Glomerular visceral epithelial cell (primary cell): ENCODE results near the gene CCL1.
A peak's percentile ranks its signal among the peaks of the same experiment; 100 is the strongest.

Experiments used
- DNase-seq: peaks from one replicate; pipeline ENCODE4 v3.0.0-alpha.2; 2016; ENCODE audit errors: extremely low spot score

CCL1 gene

DNA sequence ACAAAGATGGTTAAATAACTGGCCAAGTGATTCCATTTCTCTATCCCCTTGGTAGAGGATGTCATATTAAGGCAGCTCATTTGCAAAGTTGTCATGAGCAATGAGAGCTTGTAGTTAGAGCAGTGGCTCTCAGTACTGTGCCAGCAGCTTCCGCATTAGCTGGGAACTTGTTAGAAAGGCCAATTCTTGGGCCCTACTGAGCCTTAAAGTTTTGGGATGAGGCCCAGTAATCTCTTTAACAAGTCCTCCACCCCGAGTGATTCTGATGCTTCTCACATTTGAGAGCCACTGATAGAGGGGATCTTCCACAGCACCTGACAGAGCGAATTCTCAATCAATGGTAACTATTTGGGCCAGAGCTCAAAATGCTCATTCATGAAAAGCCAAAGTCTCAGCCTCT is 20.2 kb upstream of the CCL1 start:
- no peak for DNase-seq

DNA sequence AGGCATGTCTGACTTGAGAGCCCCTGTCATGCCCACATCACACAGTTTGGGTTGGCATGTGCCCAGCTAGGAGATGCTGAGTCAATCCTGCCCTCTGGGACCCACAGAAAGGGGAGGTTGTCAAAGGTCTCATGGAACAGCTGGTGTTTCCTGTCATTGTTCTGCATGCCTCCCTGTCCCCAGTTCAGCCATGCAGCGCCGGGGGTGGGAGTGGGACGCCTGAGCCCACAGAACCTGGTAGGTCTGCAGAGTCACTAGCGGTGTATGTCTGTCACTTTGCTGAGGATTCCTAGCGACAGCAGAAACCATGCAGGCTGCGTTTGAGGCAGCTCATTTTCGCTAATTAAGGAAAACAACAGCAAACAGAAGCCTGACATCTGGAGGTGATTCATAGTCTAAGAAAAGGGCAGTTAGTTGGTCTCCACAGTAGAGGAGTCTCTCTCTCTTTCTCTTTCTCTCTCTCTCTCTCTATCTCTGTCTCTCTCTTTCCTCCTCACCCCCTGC is 19.6 kb upstream of the CCL1 start:
- DNase-seq, result no peak

DNA sequence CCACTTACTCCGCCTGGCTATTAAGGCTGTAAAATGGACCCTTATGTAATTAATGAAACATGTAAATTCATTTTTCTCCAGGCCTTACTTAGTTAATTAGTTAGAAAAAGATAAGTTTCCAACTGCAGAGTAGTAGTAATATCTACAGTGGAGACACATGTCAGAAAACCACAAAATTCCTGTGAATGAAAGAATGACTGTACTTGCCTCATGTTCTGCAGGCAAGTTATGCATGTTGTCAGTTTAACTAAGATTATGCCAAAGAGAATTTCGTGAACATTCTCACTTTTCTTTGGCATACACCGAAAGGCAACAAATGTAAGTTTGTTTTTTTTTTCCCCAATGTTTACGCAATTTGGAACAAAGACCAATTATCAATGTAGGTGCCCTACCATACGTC is 16.8 kb upstream of the CCL1 start:
- DNase-seq, result no peak

DNA sequence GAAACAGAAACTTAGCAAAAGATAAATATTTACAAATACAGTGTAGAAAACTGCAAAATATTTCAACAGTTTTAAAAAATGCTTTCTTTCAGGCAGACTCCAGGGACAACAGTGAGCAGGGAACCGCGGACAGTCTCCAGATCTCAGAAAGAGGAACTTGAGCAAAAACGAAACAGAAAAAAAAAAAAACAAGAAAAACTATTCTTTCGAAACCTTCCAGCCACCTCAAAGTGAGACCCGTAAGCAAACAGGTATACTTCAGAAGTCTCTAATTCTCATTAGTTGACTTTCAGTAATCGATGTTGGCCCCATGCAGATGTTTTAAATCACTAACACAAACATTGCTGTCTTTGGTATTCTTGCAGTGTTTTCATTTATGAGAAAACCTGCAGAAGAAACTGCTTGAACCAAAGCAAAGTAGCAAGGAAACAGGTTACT is 15.7 kb upstream of the CCL1 start:
- DNase-seq, result no peak

DNA sequence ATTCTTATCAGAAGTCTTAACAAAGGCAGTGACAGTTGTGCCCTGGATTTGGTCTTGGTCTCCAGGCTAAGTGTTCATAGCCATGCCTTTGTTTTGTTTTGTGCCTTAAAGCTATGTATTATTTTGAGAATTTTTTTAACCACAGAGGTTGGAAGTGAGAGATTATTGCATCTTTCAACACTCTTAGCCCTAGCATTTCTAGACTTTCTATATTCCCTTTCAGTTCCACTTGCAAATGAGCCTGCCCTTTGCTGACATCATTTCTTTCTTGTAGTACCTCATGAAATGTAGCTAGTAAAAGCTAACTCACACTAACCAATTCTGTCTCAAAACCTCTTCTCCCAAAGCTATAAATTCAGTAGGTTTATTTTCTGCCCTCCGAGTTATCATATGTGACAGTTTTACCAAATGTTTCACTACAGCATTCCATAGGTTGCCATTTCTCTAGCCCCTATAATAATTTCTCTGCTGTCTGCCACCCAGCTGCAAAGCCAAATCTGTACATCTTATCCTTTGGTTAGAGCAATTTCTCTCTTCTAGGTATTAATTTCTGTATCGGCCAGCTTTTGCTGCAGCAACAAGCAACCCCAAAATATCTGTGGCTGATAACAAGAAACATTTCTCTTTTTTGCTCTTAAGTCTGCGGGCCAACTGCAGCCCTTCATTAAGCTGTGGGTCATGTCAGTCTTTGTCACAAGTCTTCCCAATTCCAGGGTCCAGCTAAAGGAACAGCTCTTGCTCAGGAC is 14.2 kb upstream of the CCL1 start:
- DNase-seq, result no peak

DNA sequence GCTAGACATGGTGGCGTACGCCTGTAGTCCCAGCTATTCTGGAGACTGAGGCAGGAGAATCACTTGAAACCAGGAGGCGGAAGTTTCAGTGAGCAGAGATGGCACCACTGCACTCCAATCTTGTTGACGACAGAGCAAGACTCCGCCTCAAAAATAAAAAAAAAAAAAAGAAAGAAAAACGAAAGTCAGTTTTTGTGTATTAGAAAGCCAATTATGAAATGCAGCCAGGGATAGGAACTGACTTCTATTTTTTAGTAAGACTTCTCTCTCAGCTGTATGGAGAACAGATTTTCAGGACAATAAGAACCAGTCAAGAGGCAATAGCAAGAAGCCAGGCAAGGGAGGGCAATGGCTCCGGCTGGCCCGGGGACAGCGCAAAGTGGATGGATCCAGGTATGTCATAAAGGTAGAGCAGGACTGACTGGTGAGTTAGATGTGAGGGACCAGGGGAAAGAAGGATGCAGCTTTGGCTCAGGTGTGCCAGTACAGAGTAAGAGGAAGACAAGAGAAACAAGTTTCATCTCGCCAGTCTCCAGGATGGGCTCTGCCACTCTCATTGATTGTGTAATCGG is 12.5 kb upstream of the CCL1 start:
- no peak for DNase-seq

DNA sequence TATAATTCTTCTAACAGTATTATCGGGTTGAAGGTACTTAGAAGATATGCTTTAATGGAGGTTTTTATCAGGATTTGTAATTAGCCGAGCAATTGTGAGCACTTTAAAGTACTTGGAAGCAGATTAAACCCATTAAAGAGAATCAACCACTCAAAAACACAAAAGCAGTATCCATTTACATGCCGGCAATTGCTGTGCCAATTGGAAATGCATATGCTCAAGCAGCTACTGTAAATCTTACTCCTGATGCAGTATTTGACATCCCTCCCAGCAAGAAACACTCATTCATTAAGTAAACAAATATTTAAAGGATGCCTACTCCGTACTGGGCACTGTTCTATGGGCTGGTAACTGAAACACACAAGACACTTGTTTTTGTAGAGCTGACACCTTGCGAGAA is 11.4 kb upstream of the CCL1 start:
- no peak for DNase-seq

DNA sequence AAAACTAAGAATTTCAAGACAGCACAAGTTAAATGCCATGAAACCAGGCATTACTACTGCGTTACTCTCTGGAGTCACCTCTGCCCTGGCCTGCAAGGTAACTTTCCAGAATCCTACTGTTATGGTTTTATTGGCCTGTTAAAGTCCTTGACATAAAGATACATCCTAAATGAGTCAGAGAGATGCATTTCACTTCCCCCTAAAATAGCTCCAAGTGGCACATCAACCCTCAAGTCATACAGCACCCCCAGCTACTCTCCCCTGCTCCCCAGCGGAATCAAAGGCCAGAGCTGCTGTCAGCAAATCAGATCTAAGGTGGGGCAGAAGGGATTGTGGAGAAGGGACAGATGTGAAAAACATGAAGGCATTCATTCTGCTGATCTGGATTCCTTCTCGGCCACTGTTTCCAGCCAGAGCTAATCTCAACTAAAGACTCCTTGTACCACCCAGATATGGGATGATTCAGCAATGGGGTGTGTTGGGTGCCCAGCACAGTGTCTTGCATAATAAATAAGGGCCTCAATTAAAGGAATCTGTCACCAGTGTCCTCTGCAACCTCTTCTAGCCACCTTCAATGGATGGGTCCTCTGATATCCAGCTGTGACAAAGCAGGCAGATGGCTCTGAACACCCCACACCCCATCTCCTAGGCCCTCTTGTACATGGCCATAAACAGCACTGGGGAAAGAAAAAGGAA is 8.5 kb upstream of the CCL1 start:
- no peak for DNase-seq

DNA sequence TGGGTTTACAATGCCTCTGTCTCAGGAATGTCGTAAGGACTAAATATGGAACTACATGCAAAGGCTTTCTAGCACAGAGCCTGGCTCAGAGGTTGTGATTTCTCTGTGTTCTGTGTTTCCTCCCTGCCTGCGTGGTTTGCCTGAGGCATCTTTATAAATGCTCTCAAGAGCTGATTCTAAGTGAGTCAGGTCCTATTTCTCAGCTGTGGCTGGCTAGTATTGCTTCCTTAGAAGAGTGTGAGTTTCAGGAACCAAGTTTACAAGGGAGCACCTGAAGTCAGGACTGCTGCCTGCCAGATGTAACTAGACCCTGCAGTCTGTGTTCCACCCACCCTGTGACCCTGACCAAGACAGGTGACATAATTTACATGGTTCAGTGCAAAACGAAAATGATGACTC is 8.0 kb upstream of the CCL1 start:
- no peak for DNase-seq

DNA sequence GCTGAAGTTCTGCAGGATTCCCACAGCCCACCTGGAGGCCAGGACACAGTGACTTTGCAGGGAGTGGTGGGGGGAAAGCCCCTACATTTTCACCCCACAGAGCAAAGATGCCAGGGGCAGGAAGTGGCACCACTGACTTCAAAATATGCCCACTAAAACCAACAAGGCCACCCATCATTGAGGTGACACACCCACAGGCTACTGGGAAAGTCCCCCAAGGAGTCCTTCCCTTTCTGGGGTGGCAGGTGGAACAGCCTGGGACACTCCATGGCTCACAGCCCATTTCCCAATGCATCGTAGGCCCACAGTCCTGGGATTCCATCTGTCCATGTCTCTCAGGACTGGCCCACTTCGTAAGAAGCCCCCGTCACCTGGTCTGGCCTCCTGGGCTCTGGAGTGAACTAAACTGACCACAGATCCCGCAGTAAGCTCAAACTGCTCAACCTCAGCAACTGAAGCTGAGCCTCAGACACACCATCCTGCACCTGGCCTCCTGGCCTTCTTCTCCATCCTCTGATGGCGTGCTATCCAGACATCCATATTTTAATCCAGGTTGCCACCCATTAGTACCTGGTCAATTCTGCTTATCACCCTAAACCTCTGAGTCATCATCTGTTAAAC is 7.5 kb upstream of the CCL1 start:
- no peak for DNase-seq

DNA sequence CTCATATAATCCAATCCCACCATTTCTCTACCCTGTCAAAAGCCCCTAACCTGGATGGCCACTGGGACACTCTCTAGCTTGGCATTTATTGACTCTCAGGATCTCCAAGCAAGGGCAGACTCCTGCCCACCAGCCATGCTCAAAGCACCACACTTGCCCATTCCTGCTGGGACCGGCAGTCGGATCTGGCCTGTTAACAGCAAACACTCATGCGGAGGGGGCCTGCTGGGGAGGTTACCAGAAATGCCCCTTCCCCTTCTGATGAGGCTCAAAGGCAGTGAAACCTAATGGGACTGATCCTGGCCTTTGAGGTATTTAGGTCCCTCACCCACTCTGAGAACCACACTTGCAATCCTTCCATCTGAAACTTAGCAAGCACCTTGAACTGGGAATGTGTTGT is 6.5 kb upstream of the CCL1 start:
- no peak for DNase-seq

DNA sequence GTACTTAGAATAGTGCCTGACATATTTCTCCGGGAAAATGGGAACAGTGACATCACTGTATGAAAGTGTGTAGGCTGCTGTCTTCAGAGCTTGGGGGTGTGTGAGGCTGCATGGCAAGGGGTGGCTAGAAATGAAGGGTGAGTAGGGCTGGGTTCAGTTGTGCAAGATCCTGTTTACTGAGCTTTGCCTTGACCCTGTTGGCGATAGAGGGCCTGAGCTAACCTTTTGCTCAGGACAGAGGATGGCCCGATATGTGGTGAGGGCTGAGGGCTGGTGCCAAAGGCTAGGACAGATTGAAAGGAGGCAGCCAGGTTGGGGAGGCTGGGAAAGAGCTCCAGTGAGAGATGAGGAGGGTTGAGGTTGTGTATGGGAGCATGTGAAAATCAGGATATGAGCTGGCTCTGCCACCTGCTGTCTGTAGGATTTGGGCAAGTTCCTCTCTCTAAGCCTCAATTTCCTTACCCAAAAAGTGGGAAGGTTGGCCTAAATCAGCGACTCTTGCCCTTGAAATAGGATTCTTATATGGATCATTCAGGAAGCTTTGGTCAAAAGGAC is 6.0 kb upstream of the CCL1 start:
- no peak for DNase-seq

DNA sequence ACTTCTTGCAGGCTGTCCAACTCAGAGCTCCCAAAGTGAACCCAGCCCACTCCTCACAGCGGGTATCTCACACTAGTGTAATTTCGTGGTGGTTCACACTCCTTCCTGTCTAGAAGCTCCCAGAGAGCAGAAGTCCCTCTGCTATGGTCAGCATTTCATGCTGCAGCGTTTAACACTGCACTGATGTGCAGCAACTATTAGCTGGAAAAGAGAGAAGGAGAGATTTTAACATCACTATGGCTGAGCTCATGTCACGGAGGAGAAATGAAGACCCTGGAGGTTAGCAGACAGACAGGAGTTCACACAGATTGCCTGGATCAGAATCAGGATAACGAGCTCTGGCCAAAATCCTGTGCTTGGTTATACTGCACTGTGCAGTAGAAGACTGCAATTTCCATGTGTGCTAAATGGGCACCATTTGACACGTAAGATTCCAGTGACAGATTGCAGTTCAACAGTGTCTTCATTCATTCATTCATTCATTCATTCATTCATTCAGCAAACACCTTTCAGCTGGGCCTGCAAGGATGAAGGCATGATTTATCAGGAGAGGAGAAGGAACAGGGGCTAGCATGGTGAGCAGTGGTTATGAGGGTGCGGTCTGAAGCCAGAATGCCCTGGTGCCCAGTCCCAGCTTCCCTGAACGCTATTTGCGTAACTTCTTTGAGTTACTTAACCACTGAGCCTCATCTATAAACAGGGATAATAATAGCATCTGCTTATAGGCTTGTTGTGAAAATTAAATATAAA is 5.3 kb upstream of the CCL1 start:
- no peak for DNase-seq

DNA sequence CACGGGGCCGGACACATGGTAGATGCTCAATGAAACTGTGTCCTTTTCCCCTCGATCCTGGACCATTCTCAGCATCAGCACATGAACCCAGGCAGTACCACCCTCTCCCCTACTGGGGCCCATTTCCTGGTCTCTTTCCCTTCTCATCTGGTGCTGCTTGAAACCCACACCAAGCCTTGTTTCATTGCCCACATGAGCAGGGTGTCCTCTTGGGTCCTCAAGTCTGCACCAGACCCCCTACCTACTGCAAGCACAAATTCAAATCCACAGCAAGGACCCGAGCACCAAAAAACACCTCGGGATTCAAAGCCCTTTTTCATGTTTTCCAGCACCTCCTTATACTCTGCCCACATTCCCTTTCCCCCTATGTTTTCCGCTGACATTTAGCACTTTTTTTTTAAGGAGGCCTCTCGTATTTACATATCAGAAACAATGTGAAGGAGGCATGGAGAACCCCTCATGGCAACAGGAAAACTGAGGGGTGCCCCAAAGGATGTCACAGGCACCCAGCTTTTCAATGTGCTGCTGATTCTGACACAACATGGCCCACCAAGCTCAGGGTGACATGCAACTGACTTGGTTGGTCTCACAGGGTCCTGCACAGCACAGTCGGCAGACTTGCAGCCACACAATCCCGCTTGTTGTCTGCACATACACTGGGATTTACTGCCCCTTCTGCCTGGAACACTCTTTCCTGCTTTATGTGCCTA is 4.6 kb upstream of the CCL1 start:
- DNase-seq, result no peak

DNA sequence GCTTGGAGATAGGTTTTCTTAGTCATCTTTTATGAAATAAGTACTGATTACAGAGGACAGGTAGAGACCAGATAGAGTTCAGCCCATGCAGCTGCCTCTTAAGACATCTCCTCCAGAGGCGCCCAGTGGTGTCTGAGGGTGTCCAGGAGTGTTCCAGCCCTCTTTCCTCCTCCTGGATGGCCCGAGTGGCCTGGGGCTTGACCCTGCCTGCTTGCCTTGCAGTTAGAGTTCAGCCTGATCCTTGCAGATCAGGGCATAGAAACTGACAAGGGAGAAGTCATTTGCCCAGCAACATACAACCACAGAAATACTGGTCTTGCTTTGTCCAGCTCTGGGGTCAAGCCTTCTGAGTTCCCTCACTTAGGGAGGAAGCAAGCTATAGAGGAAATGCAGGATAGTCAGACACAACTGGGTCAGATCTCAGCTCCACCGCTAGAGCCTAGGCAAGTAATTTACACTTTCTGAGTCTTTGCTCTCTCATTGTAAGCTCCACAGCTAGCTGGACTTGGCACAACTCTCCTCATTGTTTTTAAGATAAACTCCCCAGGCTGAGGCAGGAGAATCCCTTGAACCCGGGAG is 3.6 kb upstream of the CCL1 start:
- no peak for DNase-seq

DNA sequence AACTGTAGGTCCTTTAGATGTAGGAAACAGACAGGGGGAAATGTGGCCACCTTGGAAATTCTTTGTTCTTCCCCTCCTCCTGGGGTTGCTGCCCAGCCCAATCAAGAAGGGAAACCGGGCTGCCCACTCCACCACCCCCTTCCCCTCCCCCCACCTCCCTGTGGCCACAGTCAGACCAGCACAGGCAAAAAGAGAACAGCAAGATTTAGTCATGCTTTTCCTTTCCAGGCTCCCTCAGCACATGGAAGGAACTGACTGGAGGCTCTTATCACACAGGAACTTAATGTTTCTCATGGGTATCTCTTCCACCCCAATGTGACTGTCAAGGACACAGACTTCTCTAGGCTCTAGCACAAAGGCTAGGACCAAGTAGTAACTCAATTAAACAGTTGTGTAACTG is 3.0 kb upstream of the CCL1 start:
- DNase-seq, result no peak

DNA sequence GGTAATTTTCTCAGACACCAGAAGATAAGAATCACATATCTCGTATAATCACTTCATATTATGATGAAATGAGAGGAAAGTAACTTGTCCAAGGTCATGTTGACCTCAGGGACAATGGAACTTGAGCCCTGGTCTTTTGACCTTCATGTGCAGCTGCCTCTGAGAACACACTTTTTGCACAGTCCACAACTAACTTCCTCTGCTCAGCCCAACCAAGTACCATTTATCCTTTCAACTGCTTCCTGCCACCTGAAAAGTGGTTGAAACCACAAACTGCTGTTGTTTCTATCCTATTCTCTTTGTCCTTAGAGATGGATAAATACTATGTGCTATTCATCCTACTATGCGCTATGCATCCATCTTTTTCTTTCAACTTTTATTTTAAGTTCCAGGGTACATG is 2.3 kb upstream of the CCL1 start:
- no peak for DNase-seq

DNA sequence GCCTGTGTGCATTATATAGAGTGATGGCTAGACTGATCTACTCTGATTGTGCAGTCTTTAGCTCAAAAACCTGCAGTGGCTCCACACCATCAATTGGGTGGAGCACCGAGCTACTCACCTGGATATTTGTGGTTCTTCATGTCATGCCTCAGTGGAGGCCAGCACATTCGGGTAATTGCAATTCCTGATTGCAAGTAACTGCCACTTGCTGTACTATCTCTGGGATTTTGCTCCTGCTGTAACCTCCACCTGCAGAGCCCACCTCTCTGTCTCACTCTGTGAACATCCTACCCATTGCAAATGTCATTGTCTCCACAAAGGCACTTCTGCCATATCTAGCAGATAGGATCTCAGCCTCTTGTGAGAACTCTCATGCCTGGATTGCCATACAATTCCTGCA is 1.7 kb upstream of the CCL1 start:
- DNase-seq, result no peak

DNA sequence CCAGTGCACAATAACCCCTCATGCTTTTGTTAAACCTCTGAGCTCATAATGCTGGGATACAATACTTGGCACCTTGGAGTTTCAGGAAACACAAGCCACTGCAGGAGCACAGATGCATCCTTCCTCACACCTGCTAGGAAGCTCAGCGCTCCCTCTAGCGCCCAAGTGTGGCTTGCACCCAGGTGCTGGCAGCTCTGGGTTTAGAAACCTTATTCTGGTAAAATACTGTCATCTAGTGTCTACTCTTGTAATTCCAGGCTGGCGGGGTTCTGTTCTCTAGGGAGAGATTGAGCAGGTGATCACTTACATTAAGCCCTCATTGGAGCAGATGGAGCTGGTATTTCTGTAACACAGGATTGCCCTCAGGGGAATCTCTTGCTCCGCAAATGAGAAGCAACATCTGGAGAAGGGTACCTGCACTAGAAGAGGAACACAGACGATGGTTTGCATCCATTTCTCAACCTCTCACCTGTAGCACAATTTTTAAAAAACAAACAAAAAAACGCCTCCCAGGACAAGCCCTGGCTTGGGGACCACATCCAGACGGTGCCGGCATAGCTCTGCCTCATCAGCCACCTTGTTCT is 1.5 kb downstream of the CCL1 start:
- DNase-seq, result peak; percentile 88

DNA sequence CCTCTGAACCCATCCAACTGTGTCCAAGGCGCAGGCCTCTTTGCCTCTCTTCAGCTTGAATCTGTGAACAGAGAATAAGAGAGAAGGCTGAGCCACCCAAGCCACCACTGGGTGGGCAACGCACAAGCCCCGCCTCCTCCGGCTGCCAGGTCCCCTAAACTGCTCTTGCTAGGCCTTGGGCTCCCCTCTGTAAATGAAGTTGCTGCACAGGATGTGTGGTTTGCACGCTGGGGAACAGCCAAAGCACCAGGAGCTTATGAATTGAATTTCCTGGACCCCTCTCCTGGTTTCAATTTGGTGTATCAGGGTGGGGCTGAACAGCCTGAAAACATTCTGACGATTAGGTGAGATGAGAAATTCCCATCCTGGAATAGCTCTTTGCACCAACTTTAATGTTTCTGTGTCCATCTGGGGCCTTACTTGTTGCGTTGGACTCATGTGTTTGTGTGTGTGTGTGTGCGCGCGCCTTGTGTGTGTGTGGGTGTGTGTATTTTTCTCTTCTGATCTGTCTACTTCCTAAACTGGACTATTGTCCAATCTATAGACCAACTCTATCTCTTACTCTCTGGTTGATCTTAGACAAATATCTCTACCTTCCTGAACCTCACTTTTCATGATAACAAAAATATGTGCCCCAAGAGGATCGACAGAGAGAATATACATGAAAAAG is 2.3 kb downstream of the CCL1 start:
- no peak for DNase-seq
